SW480 (cell line): ENCODE results near the gene GINS1.
"Not testable (repeated sequence)": the region's sequence is repeated elsewhere in the genome, so short reads cannot be mapped to it uniquely, and the experiment has no call there.

Experiments used
- DNase-seq: peaks from one replicate; pipeline ENCODE4 v3.0.0-alpha.2; 2016; ENCODE audit warnings: low spot score

Gene GINS1

GRCh38 chr20:25454153-25454900 lies 46.9 kb downstream of the GINS1 start:
- no peak for DNase-seq

GRCh38 chr20:25457886-25458680 lies 50.6 kb downstream of the GINS1 start:
- DNase-seq = no peak

GRCh38 chr20:25459111-25459830 lies 51.8 kb downstream of the GINS1 start:
- DNase-seq = no peak

GRCh38 chr20:25459916-25460535 lies 52.6 kb downstream of the GINS1 start:
- no peak for DNase-seq

GRCh38 chr20:25460566-25461280 lies 53.2 kb downstream of the GINS1 start:
- no peak for DNase-seq

GRCh38 chr20:25461281-25461650 lies 53.8 kb downstream of the GINS1 start:
- DNase-seq = no peak

DNA sequence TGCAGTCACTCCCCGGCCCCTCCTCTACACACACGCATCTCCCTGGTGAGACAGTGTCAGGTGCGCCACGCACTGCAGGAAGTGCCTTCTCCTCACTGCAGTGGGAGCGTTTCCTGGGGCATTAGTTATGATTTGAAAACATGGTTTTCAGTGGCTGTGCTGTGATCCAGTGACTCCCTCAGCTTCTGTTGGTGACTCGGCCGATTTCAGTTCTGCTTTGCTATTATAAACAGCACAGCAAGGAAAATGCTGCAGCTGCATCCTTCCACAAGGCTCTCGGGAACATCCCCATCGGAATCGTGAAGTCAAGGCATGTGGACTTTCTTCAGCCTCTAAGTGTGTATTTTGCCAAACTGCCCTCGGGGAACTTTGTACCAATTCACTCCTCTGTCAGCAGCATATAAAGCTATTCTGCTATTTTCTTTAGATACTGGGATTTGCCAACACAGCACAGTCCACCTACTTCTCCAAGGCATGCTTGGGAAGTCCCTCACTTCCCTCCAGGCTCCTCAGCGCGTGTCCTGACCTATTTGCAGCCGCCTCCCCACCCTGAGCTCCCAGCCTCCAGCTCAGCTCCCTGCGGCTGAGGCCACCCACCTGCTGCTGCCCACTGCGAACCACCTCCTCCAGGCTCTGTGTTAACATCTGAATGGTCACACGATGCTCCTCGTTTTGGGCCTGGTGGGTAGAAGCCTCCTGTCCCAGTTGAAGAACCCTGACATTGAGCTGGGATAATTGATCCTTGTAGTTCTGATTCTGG lies 54.5 kb downstream of the GINS1 start:
- no peak for DNase-seq

- no peak for DNase-seq
Measured at GRCh38 chr20:25464501-25465242, 57.2 kb downstream of the GINS1 start.

GRCh38 chr20:25465243-25466135 lies 58.0 kb downstream of the GINS1 start:
- no peak for DNase-seq

DNA sequence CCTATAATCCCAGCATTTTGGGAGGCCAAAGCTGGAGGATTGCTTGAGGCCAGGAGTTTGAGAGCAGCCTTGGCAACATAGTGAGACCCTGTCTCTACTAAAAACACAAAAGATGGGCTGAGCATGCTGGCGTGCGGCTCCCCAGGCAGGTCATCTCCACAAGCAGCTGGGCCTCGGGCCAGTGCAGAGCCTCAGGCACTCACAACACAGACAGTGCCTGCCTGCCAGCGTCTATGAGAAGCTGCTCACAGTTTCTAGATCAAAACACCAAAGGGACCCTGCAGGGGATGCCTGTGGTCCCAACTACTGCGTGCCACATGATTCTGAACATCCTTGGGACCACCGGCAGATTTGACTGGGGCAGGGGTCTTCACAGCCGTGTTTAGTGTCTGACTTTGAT lies 59.4 kb downstream of the GINS1 start:
- DNase-seq = no peak

DNA sequence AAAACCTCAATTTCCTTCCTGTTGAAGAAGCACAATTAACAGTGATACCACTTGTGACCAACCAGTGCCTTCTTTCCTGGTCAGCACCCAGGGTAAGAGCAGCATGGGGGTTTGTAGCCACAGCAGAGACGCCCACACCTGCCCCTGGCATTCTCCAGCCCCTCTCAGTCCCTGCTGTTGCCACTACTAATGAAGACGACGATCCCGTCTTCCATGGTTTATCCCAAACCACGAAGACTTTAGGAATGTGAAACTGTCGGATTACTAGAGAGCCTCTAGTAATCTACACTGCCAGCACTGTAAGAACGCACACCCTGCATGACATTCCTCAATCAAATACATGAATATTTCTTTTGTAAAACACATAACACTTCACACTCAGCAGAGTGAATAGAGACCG lies 60.0 kb downstream of the GINS1 start:
- DNase-seq = no peak

- no peak for DNase-seq
Measured at GRCh38 chr20:25468126-25469075, 60.9 kb downstream of the GINS1 start.

GRCh38 chr20:25469558-25469957 lies 62.1 kb downstream of the GINS1 start:
- DNase-seq = no peak

DNA sequence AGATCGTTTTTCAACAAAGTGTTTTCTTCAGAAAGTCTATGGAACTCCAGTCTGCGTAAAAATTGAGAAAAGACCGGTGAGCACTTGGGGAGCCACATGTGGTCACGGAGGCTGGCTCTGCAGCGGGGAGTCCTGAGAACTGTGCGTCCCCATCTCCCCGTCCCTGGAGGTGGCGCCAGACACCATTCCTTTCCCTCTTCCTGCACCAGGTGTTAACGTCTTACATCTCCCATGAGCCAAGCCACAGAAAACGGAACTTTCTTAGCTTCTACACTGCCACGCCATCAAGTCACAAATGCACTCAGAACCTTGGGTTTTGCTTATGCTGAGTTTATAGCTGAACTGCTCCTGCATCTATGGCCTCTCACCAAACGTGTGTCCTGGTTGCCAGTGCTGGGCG lies 62.6 kb downstream of the GINS1 start:
- DNase-seq = peak; percentile 25

DNA sequence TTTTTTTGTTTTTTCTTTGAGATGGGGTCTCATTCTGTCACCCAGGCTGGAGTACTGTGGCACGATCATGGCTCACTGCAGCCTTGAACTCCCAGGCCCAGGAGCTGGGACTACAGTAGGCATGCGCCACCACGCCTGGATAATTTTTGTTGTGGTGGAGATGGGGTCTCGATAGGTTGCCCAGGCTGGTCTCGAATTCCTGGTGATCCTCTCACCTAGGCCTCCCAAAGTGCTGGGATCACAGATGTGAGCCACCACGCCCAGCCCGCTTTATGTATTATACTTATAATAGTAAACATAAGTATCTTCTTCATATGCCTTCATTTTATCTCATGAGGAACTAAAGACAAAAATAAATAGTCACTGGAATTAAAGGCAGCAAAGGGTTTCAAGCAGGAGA lies 63.5 kb downstream of the GINS1 start:
- DNase-seq = no peak

DNA sequence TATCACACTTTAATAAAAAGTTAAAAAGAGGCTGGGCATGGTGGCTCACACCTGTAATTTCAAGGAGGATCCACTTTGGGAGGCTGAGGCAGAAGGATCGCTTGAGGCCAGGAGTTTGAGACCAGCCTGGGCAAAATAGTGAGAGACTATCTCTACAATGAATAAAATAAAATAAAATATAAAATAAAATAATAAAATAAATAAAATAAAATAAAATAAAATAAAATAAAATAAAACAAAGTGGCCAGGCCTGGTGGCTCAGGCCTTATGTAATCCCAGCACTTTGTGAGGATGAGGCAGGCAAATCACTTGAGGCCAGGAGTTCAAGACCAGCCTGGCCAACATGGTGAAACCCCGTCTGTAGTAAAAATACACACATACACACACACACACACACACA lies 65.8 kb downstream of the GINS1 start:
- not testable (repeated sequence) for DNase-seq

- DNase-seq = no peak
Measured at GRCh38 chr20:25476106-25477013, 68.9 kb downstream of the GINS1 start.
